HepG2 (cell line): Measurements from ENCODE around the gene MLYCD. TPM values are rescaled to one million over a fixed set of nuclear protein-coding genes. Genes with fewer than 3 reads are reported as not detected.

Experiments used
- BCL6 ChIP-seq: IDR thresholded peaks from 2 replicates; pipeline ENCODE4 v1.6.1; 2016; ENCODE audit warnings: missing genetic modification reagents, missing compliant biosample characterization
- BORCS8-MEF2B ChIP-seq: sonication (generic); formaldehyde crosslinking; IDR thresholded peaks from 2 replicates; pipeline ENCODE4 v1.8.0; 2022; ENCODE audit warnings: mild to moderate bottlenecking, missing genetic modification reagents
- DNMT1 ChIP-seq: sonication (generic); formaldehyde crosslinking; IDR thresholded peaks from 2 replicates; pipeline ENCODE4 v1.5.1; 2020; ENCODE audit warnings: mild to moderate bottlenecking, missing genetic modification reagents
- ERF ChIP-seq: IDR thresholded peaks from 2 replicates; pipeline ENCODE4 v1.6.1; 2018; ENCODE audit warnings: missing biosample characterization, missing genetic modification reagents
- HIVEP1 ChIP-seq: sonication (generic); formaldehyde crosslinking; IDR thresholded peaks from 2 replicates; pipeline ENCODE4 v1.4.0; 2020; ENCODE audit warnings: mild to moderate bottlenecking, missing genetic modification reagents
- HOXA3 ChIP-seq: sonication (generic); formaldehyde crosslinking; IDR thresholded peaks from 2 replicates; pipeline ENCODE4 v1.5.0; 2020; ENCODE audit warnings: missing genetic modification reagents
- ISL2 ChIP-seq: sonication (generic); formaldehyde crosslinking; IDR thresholded peaks from 2 replicates; pipeline ENCODE4 v1.5.0; 2020; ENCODE audit warnings: missing genetic modification reagents
- POGZ ChIP-seq: sonication (generic); formaldehyde crosslinking; IDR thresholded peaks from 2 replicates; pipeline ENCODE4 v1.4.0; 2020; ENCODE audit warnings: mild to moderate bottlenecking, missing genetic modification reagents
- SOX13 ChIP-seq, 3 experiments: fragments of 450-650 bp in 1 of 3; sonication (generic) in 1 of 3; formaldehyde crosslinking in 1 of 3; IDR thresholded peaks in 2 of 3; conservative IDR thresholded peaks in 1 of 3; 2 replicates each; pipeline versions ENCODE4 v1.5.0 to v1.6.1; 2016 to 2020; ENCODE audit warnings: antibody characterized with exemption in 1 of 3, mild to moderate bottlenecking in 1 of 3, missing compliant biosample characterization in 1 of 3, missing genetic modification reagents in 1 of 3, moderate library complexity in 1 of 3
- SRY ChIP-seq: sonication (generic); formaldehyde crosslinking; IDR thresholded peaks from 2 replicates; pipeline ENCODE4 v1.8.0; 2022; ENCODE audit warnings: mild to moderate bottlenecking, missing genetic modification reagents
- ZBTB3 ChIP-seq: sonication (generic); formaldehyde crosslinking; IDR thresholded peaks from 2 replicates; pipeline ENCODE4 v1.4.0; 2020; ENCODE audit warnings: low read depth, mild to moderate bottlenecking, moderate library complexity, missing genetic modification reagents, borderline replicate concordance
- ZNF235 ChIP-seq: sonication (generic); formaldehyde crosslinking; IDR thresholded peaks from 2 replicates; pipeline ENCODE4 v1.8.1; 2023; ENCODE audit warnings: mild to moderate bottlenecking, missing genetic modification reagents, borderline replicate concordance
- ZNF253 ChIP-seq: sonication (generic); formaldehyde crosslinking; IDR thresholded peaks from 2 replicates; pipeline ENCODE4 v1.8.0; 2022; ENCODE audit warnings: mild to moderate bottlenecking, missing genetic modification reagents, borderline replicate concordance
- ZNF282 ChIP-seq: fragments of 450-650 bp; IDR thresholded peaks from 2 replicates; pipeline ENCODE4 v1.6.1; 2018; ENCODE audit not compliant: partially characterized antibody
- ZNF768 ChIP-seq: sonication (generic); formaldehyde crosslinking; IDR thresholded peaks from 2 replicates; pipeline ENCODE4 v1.4.0; 2020; ENCODE audit warnings: missing genetic modification reagents
- polyA plus RNA-seq, 8 experiments: library from polyadenylated mRNA; depleted of rRNA in 3 of 8; stranded (reverse) in 7 of 8; unstranded in 1 of 8; fragments of >200 nt; fragmentation: Illumina TruSeq in 4 of 8; extraction: Trizol in 4 of 8; gene quantifications; 2 replicates each; pipeline versions ENCODE4 v1.2.1 to v1.2.3, GENCODE V29; 2011 to 2016; ENCODE audit warnings: low read depth in 4 of 8, missing spikeins in 1 of 8, mixed read lengths in 1 of 8; ENCODE audit not compliant: insufficient read depth in 1 of 8
- total RNA-seq, 5 experiments: library from RNA; depleted of rRNA; stranded (reverse); fragments of >200 nt; fragmentation: Illumina TruSeq; extraction: Trizol; gene quantifications; 2 replicates each; pipeline ENCODE4 v1.2.3, GENCODE V29; 2016; ENCODE audit warnings: low read depth in 1 of 5
- TF ChIP-seq, protein P1 (sequence below): sonication (generic); formaldehyde crosslinking; IDR thresholded peaks from 2 replicates; pipeline ENCODE4 v1.5.1; 2020; ENCODE audit warnings: mild to moderate bottlenecking, moderate library complexity, missing genetic modification reagents
- TF ChIP-seq, protein P2 (sequence below): sonication (generic); formaldehyde crosslinking; IDR thresholded peaks from 2 replicates; pipeline ENCODE4 v1.4.0; 2020; ENCODE audit warnings: mild to moderate bottlenecking, missing genetic modification reagents, borderline replicate concordance
- TF ChIP-seq, protein P3 (sequence below): sonication (generic); formaldehyde crosslinking; IDR thresholded peaks from 2 replicates; pipeline ENCODE4 v1.8.1; 2022; ENCODE audit warnings: mild to moderate bottlenecking, missing genetic modification reagents
- TF ChIP-seq, protein P4 (sequence below): sonication (generic); formaldehyde crosslinking; IDR thresholded peaks from 2 replicates; pipeline ENCODE4 v1.9.0; 2021; ENCODE audit warnings: missing genetic modification reagents, mild to moderate bottlenecking, borderline replicate concordance

Gene MLYCD
- total and polyA plus RNA-seq, 2 of the 13 experiments (the other 11 are each of a cell fraction or from before 2014, with no cell fraction given), result 1.8 to 4.0 TPM

DNA sequence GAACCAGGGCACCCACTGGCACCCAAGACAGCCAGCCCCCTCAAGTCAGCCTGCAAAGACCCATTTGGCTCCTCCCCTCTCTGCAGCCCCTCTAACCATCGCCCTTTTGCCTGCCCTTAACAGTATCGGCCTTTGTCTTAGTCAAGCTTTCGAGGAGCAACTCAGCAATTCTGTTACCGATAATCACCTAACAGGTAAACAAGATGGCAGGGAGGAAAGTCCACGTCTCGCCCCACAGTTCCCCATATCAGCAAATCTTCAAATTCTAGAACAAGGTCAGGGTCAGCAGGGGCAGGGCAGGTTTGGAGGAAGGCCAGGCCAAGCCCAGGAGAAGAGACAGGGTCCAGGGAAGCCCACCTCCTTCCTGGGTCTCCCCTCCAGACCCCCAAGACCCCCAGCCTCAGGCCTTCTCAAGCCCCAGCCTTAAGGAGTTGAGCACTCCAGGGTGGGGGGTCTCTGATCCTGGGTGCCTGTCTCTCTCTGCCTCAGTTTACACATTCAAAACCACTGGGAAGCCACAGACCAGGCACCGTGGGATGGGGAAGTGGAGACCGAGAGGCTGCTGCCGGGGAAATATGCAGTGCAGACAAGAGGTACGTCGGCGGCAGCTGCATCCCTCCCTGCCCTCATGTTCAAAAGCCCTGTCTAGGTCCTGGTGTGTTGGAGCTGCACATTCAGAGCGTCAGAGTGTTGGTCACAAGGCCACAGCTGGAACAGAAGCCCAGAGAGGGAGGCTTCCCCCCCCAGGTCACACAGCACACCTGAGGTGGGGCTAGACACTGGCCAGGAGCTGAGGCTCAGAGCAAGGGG, 50.2 kb downstream of the MLYCD start (continued):
- TF ChIP-seq, protein P1, sequence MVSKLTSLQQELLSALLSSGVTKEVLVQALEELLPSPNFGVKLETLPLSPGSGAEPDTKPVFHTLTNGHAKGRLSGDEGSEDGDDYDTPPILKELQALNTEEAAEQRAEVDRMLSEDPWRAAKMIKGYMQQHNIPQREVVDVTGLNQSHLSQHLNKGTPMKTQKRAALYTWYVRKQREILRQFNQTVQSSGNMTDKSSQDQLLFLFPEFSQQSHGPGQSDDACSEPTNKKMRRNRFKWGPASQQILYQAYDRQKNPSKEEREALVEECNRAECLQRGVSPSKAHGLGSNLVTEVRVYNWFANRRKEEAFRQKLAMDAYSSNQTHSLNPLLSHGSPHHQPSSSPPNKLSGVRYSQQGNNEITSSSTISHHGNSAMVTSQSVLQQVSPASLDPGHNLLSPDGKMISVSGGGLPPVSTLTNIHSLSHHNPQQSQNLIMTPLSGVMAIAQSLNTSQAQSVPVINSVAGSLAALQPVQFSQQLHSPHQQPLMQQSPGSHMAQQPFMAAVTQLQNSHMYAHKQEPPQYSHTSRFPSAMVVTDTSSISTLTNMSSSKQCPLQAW (CRISPR knock-in tag), result peak; percentile 84
- peak; percentile 64 for TF ChIP-seq HOXA3 (CRISPR knock-in tag)
- TF ChIP-seq ZNF235, result no peak
- TF ChIP-seq, protein P2, sequence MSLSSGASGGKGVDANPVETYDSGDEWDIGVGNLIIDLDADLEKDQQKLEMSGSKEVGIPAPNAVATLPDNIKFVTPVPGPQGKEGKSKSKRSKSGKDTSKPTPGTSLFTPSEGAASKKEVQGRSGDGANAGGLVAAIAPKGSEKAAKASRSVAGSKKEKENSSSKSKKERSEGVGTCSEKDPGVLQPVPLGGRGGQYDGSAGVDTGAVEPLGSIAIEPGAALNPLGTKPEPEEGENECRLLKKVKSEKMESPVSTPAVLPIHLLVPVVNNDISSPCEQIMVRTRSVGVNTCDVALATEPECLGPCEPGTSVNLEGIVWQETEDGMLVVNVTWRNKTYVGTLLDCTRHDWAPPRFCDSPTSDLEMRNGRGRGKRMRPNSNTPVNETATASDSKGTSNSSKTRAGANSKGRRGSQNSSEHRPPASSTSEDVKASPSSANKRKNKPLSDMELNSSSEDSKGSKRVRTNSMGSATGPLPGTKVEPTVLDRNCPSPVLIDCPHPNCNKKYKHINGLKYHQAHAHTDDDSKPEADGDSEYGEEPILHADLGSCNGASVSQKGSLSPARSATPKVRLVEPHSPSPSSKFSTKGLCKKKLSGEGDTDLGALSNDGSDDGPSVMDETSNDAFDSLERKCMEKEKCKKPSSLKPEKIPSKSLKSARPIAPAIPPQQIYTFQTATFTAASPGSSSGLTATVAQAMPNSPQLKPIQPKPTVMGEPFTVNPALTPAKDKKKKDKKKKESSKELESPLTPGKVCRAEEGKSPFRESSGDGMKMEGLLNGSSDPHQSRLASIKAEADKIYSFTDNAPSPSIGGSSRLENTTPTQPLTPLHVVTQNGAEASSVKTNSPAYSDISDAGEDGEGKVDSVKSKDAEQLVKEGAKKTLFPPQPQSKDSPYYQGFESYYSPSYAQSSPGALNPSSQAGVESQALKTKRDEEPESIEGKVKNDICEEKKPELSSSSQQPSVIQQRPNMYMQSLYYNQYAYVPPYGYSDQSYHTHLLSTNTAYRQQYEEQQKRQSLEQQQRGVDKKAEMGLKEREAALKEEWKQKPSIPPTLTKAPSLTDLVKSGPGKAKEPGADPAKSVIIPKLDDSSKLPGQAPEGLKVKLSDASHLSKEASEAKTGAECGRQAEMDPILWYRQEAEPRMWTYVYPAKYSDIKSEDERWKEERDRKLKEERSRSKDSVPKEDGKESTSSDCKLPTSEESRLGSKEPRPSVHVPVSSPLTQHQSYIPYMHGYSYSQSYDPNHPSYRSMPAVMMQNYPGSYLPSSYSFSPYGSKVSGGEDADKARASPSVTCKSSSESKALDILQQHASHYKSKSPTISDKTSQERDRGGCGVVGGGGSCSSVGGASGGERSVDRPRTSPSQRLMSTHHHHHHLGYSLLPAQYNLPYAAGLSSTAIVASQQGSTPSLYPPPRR, result peak; percentile 90
- TF ChIP-seq ZNF253, result no peak
- no peak for TF ChIP-seq ZBTB3 (CRISPR knock-in tag)
- TF ChIP-seq, protein P3, sequence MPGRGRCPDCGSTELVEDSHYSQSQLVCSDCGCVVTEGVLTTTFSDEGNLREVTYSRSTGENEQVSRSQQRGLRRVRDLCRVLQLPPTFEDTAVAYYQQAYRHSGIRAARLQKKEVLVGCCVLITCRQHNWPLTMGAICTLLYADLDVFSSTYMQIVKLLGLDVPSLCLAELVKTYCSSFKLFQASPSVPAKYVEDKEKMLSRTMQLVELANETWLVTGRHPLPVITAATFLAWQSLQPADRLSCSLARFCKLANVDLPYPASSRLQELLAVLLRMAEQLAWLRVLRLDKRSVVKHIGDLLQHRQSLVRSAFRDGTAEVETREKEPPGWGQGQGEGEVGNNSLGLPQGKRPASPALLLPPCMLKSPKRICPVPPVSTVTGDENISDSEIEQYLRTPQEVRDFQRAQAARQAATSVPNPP (CRISPR knock-in tag), result no peak
- peak; percentile 50; the same call in 1 of the 2 replicates for TF ChIP-seq ERF (CRISPR knock-in tag)
- TF ChIP-seq SOX13 (IDR thresholded peaks at IDR 0.05), result no peak
- TF ChIP-seq SOX13 (CRISPR knock-in tag; conservative IDR thresholded peaks at IDR 0.05 in 1 of 2, IDR thresholded peaks at IDR 0.05 in 1 of 2), result peak in 1 of 2 experiments; percentile 90; a peak in 2 of 4 replicates
- TF ChIP-seq DNMT1 (CRISPR knock-in tag), result no peak
- TF ChIP-seq HIVEP1 (CRISPR knock-in tag), result 0 out of 2 replicates have a peak, but pooled peaks have one; percentile 71
- TF ChIP-seq ZNF282, result no peak
- peak; percentile 70 for TF ChIP-seq POGZ (CRISPR knock-in tag)
- TF ChIP-seq, protein P4, sequence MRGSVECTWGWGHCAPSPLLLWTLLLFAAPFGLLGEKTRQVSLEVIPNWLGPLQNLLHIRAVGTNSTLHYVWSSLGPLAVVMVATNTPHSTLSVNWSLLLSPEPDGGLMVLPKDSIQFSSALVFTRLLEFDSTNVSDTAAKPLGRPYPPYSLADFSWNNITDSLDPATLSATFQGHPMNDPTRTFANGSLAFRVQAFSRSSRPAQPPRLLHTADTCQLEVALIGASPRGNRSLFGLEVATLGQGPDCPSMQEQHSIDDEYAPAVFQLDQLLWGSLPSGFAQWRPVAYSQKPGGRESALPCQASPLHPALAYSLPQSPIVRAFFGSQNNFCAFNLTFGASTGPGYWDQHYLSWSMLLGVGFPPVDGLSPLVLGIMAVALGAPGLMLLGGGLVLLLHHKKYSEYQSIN (CRISPR knock-in tag), result no peak
- TF ChIP-seq ISL2 (CRISPR knock-in tag), result peak; percentile 54; the same call in 1 of the 2 replicates
- TF ChIP-seq SRY (CRISPR knock-in tag), result no peak
- 0 out of 2 replicates have a peak, but pooled peaks have one; percentile 49 for TF ChIP-seq BORCS8-MEF2B
- TF ChIP-seq BCL6 (CRISPR knock-in tag), result peak; percentile 99
- TF ChIP-seq ZNF768 (CRISPR knock-in tag), result peak; percentile 100
